ENCODE measurements around the gene SLC12A7.

The SLC12A7 gene

DNA sequence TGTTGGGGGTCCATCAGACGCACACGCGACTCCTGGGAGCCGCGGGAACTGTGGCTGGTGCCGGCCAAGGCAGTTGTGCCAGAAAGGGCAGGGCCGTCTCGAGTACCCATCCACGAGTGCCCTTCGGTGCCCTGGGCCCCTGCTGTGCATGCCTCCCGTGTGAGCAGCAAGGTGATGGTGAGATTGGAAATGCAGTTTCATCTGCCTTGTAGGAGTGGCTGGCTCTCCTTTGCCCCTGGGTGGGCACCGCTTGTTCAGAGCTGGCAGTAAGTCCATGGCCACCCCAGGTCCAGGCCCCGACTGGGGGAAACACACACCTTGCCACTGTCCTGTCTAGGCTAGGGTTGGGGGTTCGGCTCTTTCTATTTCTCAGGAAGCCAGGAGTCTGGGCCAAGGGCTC is 97.5 kb downstream of the SLC12A7 start:
- no peak for DNase-seq

DNA sequence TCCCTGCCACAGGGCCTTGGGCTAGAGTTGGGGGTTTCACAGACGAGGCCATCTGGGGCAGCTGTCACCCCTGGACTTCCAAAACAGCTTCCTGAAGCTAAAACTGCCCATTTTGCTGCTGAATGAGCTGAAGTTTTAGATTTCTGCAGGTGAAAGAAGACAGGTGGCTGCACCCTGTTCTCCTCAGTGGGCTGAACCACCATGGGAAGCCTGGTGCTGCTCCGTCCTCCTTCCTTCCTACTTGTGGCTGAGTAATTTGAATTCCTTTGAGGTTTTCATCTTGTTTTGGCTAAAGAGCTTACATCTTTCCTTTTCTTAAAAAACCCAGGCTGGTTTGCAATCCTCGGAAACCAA is 97.9 kb downstream of the SLC12A7 start:
- no peak for DNase-seq

DNA sequence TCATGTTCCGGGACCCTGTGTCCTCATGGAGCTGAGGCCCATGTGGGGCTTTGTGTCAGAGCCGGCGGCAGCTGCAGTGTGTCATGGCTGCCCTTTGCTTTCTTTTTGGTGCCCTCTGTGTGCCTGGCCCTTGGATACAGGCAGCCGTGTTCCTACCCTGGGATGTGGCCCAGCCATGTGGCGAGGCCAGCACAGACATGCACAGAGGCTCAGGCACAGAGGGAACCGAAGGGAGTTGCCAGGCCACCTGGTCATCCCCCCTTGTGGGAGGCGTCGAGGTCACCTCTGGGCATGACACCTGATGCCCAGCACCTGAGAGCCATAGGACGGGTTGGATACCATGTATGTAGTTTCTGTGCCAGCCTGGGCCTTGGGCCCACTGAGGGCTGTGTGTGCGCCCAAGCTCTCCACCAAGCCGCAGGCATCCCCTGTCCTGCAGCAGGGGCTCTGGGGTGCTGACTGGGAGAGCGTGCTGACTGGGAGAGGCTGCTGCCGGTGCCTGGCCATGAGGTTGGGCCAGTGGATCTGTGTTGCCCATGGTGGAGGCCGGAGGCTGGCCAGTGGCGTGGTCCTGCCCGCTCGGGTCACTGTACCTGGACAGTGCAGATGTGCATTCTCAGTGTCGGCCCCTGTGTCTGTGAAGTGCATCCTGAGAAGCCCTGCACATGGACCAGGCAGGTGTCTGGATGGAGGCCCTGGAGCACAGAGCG is 98.5 kb downstream of the SLC12A7 start:
- DNase-seq, result no peak

DNA sequence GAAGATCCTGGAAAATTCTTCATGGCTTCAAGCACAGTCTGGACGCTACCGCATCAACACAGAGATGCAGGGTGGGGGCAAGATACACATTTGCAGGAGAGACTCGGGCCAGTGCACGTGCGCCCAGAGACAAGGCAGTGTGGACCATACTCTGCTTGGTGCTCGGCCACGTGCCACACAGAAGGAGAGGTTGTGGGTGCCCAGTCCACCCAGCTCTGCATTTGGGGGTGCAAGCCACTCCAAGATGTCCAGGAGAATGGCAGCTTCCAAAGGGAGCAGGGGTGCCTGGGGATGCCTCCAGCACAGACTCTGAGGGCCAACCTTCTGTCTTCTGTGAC is 99.0 kb downstream of the SLC12A7 start:
- DNase-seq, result no peak

DNA sequence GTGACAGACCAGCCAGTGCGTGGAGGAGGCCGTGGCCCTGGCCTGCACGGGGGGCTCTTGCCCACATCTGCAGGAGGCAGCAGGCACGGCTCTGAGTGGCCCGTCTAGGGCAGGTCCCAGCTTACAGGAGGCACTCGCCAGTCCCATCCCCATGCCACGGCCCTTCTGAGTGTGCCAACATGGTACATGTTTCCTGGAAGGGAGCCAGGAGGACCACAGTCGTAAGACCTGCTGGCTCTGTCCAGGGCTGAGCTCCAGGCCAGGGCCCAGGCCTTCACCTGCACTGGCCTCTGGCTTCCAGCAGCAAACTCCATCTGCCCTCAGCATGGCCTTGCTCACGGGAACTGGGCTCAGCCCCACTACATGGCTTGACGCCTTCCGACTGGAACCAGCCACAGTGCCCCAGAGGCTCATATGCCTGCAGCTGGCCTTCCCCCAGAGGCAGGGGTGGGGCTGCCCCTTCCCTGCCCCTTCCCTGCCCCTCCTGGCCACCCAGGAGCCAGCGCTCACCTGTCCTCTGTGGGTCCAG is 99.5 kb downstream of the SLC12A7 start:
- DNase-seq, result no peak

DNA sequence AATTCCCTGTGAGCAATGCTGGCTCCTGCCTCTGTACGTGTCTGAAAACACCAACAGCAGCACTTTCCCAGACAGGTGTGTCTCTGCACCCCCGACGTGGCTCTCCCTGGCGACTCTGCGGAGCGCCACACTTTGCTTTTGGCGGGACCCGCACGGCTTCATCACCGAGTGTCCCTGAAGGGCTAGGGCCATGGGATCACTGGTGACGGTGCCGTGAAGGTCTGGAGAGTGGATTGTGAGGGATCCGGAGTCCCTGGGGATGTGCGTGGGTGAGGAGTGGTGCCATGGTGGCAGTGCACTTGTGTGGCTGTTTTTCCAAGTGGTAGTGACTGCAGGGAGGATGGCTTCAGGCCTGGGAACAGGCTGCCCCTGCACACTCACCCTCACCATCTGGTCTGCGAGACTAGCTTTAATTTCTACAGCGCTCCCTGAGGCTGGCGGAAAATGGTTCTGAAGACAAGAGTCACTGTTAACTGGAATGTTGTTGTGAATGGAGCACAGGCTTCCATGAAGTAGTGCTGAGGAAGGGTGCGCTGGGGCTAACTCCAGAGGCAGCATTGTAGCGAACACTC is 100.0 kb downstream of the SLC12A7 start:
- DNase-seq, result no peak

DNA sequence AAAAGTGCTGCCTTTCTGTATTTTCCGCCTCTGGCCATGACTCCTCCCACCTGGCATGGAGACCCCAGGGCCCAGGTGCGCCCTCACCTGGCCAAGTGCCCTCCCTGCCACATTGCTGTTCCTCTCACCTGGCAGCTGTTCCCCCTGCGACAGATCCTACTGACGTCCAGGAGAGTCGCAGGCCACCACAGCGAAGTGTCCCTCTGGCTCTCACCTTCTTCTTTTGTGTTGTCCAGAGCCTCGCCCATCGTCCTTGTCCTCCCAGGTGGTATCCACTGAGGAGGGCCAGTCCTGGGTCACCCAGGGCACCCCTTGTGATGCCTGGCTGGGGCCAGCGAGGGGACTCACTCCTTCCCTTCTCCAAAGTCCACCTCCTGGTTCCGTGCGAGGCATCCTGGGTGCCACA is 100.6 kb downstream of the SLC12A7 start:
- DNase-seq, result peak; percentile 58

DNA sequence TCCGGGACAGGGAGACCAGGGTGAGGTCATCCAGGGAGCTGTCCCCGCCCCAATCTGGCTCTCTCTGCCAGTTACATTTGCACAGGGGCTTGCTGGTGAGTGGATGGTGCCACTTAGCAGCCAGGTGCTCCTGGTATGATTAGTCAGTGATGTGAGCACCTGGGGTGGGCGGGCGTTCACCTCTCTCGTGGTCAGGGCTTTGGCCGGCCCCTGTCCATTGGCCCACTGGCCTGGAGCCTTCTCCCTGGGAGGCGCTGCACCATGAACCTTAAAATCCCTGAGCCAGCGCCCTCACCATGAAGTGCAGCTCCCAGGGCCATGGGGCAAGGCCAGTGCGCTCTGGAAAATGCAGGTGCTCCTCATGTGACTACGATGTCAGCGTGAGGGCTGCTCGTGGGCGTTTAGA is 101.2 kb downstream of the SLC12A7 start:
- DNase-seq, result peak; percentile 8

DNA sequence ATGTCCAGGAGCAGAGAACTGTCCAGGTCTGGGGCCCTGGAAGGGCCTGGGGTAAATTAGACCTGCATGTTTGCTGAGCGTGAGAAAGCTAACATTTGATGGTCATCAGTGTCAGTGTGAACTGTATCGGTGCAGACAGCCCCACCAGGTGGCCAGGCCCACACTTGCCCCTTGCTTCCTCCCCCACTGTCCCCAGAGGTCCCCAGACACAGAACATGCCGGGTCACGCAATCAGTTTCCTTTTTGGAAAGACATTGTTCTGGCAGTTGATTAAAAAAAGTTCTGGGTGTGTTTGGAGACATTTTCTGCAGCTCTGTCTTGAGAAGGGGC is 101.7 kb downstream of the SLC12A7 start:
- DNase-seq, result peak; percentile 4

DNA sequence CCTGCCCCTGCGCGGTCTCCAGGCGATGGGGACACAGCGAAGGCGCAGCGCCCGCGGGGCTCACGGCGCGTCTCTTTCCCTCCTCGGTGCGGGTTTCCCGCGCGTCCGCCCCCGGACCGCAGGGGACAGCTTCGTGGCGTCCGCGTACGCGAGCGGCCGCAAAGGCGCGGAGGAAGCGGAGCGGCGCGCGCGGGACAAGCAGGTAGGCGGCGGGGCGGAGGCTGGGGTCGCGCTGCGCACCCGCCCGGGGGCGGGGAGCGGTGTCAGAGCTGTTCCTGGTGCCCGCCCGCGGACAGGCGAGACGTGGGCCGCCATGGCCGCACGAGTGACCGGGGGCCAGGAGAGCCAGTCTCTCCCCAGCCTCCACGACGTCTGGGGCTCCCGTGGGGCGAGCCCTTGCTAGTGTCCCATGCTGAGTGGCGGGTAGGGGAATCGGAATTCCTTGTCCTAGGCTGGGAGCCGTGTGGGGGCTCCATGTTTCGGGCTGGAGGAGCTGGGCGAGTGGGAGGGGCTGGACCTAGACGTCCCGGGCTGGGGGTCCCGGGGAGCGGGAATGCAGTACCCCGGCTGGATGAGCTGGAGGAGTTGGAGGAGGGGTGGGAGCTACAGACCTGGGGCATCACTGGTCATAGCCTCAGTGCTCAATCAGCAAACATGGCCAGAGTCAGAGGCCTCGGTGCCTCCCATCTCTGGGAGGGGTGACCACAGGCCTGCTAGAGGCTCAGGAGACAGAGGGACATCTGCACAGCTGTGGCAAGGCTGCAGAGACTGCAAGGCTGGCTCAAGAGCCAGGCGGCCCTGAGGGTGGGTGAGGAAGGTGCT is 102.3 kb downstream of the SLC12A7 start:
- DNase-seq, result peak; percentile 10

DNA sequence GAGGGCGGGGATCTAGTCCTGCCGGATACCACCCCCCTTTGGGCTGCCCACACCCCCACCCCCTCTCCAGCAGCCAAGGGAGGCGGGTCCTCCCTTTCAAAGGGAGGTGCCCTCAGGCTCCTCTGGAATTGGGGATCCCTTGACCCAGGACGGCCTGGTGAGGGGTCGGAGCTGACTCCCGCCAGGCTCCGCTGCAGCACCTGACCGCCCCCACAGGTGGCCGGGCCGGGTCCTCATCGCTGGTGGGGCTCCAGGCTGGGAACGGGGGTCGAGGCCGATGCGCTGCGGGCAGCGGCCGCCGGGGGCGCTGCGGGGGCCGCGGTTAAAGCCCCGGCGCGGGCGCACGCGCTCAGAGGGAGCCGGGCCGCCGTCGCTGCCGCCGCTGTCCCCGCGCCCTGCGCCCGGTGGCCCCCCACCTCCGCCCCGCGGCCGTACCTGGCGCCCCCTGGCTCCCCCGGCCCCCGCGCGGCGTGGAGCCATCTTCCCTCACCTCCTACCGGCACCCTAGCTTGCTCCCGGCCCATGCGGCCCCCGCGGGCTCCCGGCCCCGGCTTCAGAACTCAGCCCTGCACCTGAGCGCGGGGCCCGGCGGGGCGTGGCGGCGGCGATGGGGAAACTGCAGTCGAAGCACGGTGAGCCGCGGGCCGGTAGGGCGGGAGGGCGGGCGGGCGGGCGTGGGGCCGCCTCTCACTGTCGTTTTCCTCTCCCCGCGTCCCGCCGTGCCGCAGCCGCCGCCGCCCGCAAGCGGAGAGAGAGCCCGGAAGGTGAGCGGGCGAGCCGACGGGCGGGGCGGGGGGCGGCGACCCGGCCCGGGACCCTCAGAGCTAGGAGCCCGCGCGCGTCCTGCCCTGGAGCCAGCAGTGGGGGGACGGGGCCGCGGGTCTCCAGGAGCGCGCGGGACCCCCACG is 103.2 kb downstream of the SLC12A7 start, which contains the start of gene NKD2:
Gene NKD2, plus strand, starts transcription at position 352 of the 908 bp plus-strand sequence. Its CDS starts 256 bp downstream, at position 608.
- DNase-seq, result peak; percentile 64

DNA sequence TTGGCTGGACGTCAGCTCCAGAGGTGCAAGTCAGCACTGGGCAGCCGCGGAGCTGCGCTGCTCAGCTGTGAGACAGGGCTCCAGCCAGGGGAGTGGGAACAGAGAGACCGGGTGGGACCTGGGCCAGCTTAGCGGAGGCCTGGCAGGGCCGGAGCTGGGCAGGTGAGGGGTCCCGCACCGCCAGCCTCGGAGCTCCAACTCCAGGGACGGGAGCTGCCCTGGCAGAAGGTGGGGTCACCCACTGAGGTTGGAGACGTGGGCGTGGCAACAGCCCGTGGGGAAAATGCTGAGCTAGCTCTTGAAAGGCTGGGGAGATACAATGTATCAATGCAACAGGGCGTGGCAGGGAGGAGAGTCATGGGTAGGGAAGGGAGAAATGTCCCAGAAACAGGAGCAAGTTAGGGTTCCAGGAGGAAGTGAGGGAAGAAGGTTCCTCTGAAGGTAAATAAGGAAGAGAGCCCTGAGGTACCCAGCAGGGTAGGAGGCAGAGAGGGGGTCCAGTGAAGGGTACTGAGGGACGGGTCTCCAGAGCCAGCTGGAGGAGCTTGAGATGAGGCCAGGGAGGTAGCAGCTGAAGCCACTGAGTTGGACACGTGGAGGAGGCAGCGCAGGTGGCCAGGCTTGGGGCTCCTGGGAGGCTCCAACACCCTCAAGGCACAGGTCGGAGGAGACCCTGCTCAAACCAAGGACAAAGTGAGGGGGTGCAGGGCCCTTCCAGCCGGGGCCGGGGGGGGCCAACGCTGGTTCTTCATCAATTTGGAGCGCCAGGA is 104.0 kb downstream of the SLC12A7 start:
- peak; percentile 9 for DNase-seq

DNA sequence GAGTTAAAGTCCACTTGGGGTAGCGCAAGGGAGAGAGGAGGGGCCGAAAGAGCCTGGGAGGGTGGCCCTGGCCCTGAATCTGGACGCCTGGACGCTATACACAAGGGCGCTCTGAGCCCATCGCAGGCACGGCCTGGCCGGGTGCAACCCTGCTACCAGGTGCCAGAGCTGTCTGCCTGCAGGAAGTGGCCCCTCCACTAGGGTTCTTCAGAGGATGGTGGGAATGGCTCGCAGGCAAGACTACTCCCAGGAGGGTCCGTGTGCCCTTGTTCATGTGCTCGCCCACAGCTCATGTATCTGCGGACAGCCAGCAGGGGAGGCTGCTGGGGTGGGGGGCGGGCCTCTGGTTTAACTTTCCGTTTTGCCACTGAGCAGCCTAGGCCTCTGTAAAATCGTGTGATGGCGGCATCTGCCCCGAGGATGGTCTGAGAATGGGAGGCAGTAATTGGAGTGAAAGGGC is 104.6 kb downstream of the SLC12A7 start:
- peak; percentile 10 for DNase-seq

DNA sequence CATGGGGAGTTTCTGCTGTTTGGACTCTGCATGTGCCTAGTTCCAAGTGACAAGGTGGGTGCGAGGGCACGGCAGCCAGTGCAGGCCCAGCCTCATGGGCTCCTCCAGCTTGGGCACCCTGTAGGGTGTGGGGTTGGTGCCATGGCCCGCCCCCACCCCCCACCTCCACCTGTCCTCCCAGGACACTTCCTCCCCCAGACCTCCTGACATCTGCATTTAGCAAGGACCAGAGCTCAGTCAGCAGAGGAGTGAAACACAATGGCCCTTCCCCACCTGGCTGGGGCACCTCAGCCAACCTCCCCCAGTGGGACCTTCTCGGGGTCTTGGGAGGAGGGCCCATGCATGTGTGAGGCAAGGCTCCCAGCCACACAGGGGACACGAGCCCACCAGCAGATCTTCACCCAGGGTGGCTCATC is 105.2 kb downstream of the SLC12A7 start:
- peak; percentile 2 for DNase-seq

DNA sequence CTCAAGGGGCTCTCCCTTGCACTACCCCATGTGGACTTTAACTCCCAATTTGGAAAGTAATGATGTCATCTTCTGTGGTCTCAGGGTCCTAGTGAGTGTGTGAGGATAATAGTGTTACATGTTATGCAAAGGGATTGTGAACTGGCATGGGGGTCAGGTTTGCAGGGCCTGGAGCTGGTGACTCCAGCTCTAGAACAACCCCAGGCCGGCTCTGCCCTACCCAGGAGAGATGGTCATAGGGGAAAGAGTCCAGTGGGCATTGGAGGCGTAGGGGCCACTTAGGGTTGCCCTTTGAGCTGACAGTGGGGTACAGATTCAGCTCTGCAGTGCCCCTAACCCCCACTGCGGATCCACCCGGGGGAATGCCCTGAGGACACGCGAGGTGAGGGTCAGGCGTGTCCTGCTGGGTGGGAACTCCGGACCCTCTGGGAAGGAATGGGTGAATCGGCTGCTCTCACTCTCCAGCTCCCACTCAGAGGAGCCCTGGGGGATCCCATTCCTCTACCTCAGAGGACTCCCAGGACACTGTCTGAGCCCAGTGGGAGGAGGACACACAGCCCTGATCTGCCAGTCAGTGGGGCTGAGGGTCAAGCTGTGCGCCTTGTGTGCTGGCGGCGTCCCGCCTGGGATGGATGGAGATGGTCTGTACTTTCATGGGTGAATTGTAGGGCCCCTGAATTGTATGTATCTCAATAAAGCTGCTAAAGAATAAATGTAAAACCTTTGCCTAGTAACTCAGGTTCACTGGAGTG is 105.8 kb downstream of the SLC12A7 start:
- DNase-seq, result peak; percentile 6

DNA sequence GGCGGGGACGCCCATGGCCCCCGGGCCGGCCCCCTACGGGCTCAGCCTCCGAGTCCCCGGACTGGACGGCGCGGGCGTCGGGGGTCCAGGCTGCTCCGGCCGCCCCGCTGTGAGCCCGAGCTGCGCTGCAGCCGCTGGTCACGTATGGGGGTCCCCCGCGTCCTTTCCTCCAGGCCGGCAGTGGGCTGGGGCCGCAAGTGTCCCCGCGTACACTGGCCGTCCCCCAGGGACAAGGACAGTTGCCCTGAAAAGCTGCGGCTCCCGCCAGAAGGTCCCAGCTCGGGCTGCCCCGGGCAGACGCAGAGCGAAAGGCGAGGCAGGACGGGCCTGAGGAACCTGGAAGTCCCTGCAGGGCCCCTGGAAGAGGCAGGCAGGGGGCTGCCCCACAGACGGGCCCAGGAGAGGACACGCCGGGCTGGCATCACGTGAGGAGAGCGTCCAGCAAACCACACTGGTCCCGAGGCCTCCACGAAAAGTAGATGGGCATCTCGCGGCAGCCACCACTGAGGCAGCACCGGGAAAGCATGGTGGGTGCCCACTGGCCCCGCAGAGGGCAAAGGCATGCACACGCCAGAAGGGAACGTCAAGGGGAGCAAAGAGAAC is 106.5 kb downstream of the SLC12A7 start:
- DNase-seq, result no peak

DNA sequence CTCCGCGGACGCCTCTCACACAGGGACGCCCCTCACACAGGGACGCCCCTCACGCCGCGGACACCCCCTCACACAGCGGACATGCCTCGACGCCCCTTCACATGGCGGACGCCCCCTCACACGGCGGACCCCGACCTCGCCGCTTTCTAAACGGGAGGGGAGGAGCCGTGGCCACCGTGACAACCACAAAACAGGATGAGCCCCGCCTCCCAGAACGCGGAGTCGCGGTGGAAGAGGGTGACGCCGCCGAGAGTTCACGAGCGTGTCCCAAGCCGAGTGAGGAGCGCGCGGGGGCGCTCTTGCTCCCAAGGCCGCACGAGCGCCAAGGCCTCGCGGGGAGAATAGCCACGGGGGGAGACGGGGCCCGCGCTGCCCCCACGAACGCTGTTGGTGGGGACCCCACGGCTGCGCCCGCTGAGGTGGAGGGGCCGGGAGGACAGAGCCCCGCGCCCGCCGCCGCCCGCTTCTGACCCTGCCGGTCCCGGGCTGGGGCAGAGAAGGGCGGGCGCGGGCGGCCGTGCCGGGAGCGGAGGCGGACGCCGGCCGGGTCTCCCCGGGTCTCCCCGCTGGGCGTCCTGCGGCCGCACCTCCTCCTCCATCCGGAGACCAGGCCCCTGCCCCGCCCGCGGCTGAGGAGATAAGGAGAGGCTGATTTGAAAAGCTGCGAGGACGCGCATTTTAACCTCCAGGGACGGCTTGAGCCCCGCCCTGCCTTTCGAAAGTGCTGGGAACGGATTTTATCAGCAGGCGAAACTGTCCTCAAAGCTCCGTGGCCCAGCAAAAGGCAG is 107.2 kb downstream of the SLC12A7 start:
- peak; percentile 59 for DNase-seq

DNA sequence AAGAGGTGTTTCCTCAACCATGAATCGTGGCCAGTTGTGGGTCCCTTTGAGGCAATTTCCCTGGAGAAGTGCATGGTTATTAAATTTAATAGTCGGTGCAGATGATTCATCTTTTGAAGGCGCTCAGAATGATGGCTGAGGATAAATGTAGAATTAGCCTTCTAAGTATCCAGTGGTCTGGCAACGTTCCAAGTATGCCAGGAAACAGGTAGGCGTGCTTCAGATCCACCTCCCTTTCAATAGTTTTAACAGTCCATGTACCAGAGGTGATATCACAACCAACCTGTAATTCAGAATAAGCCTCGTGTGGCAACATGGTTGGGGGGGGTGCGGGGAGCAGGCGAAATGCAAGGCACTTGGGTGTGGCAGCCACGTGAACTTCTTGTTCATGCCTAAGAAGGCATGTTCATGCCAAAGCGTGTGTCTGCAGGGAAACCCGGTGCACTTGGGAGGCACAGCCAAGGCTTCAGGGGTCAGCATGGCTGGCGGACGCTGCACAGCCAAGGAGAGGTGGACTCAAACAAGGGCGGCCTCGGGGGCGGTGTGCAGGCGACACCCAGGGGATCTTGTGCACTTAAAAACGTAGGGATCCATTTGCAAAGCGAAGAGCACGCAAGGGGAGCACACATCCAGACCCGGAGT is 108.4 kb downstream of the SLC12A7 start:
- DNase-seq, result no peak

DNA sequence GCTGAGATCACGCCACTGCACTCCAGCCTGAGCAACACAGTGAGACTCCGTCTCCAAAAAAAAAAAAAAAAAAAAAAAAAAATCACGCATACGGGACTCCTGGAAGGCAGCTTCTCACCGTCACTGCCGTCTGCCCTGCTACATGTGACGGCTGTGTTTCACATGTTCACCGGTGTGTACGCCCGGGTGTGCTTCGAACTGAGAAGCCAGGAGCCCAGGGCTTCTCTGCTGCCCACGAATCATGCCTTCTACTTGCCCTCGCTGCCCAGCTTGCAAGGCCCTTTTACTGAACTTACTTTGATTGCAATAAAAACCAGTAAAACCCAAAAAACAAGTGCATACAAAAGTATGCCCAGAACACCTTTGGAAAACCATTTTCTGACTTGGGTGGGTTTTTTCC is 109.0 kb downstream of the SLC12A7 start:
- no peak for DNase-seq

DNA sequence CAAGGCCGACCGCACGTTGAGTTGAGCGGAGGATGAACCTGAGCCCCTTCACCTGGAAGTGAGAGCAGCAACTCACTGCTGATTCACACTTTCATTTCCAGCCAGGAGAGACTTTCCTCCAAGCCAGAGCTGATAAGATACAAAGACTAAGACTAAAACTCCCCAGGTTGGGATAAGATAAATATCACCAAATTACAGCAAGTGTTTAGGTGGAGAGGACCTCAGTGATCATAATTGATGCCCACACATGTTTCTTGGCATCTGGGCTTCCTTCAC is 109.7 kb downstream of the SLC12A7 start:
- no peak for DNase-seq
